Activated naive CD8-positive, alpha-beta T cell (primary cell): ENCODE results near the gene MTHFD1L.
"Not testable (repeated sequence)": the region's sequence is repeated elsewhere in the genome, so short reads cannot be mapped to it uniquely, and the experiment has no call there.

Source experiments
- H3K27ac Mint-ChIP-seq: one replicate; pipeline ENCODE4 v1.8.0; 2021; ENCODE audit warnings: mixed read lengths
- H3K27me3 Mint-ChIP-seq: one replicate; pipeline ENCODE4 v1.8.0; 2021; ENCODE audit warnings: mixed read lengths
- H3K36me3 Mint-ChIP-seq: one replicate; pipeline ENCODE4 v1.8.0; 2021; ENCODE audit warnings: mixed read lengths
- H3K4me1 Mint-ChIP-seq: one replicate; pipeline ENCODE4 v1.8.0; 2021; ENCODE audit warnings: low read depth, mixed read lengths
- H3K4me3 Mint-ChIP-seq: one replicate; pipeline ENCODE4 v1.8.0; 2021; ENCODE audit warnings: mild to moderate bottlenecking, mixed read lengths
- H3K9me3 Mint-ChIP-seq: one replicate; pipeline ENCODE4 v1.8.0; 2021; ENCODE audit warnings: low read depth, mixed read lengths

MTHFD1L gene

DNA sequence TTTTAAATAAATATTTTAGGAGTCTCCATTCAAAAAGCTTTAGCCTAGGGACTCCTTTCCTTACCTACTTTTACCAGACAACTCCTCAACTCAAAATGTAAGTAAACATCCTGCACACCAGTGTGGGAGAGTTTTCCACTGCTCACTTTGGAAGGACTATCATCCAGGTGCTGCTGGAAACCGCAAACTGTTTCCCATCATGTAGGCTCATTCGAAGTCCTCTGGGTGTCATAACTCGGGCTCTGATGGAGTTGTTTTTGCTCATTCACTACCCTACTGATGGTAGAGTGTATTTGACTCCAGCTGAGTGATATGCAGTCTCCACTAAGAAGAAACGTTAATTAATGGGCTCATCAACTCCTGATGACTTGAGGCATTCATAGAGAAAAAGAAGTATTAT is 237.8 kb downstream of the MTHFD1L start:
- Mint-ChIP-seq H3K36me3 (peaks cover 9% of the 10 kb centered on the region), H3K4me3 (no peak overlapping the region), H3K9me3 (no peaks in the 10 kb centered on the region), H3K27me3 (no peaks in the 10 kb centered on the region), H3K27ac (no peak overlapping the region), H3K4me1 (no peaks in the 10 kb centered on the region)

DNA sequence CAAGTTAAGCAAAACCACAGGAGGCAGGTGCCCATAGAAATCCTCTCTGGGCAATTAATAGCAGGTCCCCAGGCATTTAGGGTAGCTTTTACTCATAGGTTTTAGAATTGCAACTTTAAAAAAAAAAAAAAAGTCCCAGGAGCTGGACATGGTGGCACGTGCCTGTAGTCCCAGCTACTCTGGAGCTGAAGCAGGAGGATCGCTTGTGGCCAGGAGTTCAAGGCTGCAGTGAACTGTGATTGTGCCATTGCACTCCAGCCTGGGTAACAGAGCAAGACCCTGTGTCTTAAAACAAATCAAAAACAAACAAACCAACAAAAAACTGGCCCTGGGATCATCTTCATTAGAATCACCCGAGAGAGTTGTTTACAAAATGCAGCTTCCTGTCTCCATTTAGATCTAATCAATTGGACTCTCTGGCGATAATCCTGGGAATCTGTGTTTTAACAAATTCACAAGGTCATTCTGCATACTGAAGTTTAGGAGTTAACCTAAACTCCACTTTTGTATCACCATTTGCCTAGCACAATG is 242.5 kb downstream of the MTHFD1L start:
- Mint-ChIP-seq H3K4me3 (no peak overlapping the region), H3K36me3 (no peaks in the 10 kb centered on the region), H3K4me1 (no peaks in the 10 kb centered on the region), H3K27me3 (peaks cover 4% of the 10 kb centered on the region), H3K9me3 (no peaks in the 10 kb centered on the region), H3K27ac (no peak overlapping the region)

DNA sequence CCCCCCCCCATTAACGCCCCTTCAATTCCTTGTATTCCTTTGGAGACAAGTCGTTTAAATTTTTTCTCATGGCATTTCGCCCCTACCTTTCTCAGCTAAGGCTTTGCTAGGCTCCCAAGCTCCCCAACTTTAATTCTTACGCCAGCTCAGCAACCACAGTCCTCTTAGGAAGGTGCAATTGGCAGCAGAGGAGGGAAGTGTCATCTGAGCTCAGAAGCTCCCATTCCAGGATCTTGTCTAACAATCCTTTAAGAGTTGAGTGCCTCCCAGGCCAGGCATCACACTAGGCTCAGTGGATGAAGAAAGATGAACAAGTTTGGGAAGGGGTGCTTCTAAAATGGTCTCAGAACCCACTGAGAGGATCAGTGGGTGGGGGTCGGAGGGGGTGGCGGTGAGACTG is 243.0 kb downstream of the MTHFD1L start:
- Mint-ChIP-seq H3K36me3 (no peaks in the 10 kb centered on the region), H3K4me1 (no peaks in the 10 kb centered on the region), H3K27me3 (peaks cover 4% of the 10 kb centered on the region), H3K4me3 (no peak overlapping the region), H3K27ac (no peak overlapping the region), H3K9me3 (no peaks in the 10 kb centered on the region)

DNA sequence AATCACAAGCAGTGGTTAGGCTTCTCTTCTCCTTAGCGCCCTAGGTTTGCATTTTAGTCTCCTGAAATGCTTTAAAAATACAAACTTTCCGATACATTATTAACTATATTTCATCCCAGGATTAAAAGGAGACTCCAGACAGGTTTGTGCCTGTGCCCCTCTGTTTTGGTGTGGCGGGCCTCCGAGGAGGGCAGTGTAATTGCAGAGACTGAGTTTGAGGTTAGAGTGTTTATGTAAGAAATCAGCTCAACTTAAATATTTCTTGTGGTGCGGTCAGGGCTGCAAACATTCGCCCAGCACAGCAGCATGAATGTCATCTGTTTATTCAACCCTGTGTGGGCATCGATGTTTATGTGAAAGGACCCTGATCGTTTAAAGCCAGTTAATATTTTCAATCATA is 243.9 kb downstream of the MTHFD1L start:
- Mint-ChIP-seq H3K4me1 (no peaks in the 10 kb centered on the region), H3K9me3 (no peaks in the 10 kb centered on the region), H3K27ac (no peak overlapping the region), H3K4me3 (no peak overlapping the region), H3K27me3 (peaks cover 4% of the 10 kb centered on the region), H3K36me3 (no peaks in the 10 kb centered on the region)

DNA sequence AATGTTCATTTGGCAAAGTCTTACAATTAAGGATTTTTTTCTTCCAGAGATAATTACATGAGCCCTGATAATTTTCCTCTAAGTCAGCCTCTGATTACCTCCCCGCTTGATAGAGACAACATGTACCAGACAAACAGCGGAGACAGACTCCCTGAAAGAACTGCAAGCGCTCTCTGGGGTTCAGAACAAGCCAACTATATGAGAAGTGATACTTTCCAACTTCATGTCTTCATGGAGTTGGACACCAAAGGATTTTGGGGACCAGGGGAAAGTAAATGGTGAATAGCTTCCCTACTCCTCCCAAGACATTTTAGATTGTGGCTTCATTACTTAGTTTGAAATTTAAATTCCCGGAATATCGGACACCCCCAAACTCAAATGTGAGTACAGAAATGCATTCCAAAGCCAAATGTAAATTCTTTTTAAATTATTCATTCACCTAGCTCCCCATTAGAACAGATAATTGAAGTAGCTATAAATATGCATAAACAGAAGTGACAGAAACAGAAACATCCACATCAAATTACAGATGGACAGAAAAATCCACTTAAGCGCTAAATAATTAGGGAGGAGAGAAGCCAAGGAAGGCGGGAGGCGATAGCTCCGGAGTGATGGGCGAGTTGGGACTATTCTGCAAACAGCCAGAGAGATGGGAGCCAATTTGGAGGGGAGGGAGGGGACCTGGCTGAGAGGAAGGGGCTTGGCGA is 244.5 kb downstream of the MTHFD1L start:
- Mint-ChIP-seq H3K4me3 (no peak overlapping the region), H3K27me3 (peaks cover 4% of the 10 kb centered on the region), H3K9me3 (no peaks in the 10 kb centered on the region), H3K36me3 (no peaks in the 10 kb centered on the region), H3K27ac (no peak overlapping the region), H3K4me1 (no peaks in the 10 kb centered on the region)

DNA sequence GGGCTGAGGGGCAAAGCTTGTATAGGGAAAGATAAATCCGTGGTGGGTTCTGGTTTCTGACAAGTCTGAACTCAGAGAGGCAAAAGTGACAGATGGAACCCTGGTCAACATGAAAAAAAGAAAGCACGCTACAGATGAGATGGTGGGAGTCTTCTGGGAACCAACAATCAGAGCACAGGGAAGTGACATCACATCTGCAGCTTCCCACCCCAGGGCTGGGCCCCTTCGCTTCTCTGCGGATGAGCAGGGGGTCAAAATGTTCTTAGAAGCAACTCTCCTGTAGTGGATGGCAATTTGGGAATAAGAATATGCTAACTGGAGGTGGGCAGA is 245.0 kb downstream of the MTHFD1L start:
- H3K36me3 Mint-ChIP-seq, result no peaks in the 10 kb centered on the region
- no peak overlapping the region for H3K4me3 Mint-ChIP-seq
- H3K4me1 Mint-ChIP-seq, result no peaks in the 10 kb centered on the region
- peaks cover 4% of the 10 kb centered on the region for H3K27me3 Mint-ChIP-seq
- no peaks in the 10 kb centered on the region for H3K9me3 Mint-ChIP-seq
- no peak overlapping the region for H3K27ac Mint-ChIP-seq

DNA sequence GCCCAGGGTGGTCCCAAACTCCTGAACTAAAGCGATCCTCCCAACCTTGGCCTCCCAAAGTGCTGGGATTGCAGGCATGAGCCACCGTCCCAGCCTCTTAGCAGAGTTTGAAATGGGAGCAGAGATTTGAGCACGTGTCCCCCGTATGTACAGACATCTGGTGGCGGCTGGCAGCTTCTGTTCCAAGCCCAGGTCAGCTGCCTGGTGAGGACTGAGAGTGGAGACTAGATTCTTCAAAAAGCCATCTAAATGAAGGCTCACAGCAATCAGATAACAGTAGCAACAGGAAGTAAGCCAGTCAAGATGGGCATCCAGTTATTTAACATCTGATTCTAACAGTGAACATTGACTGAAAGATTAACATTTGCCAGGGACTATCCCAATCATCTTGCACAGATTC is 246.2 kb downstream of the MTHFD1L start:
- Mint-ChIP-seq H3K9me3 (no peaks in the 10 kb centered on the region), H3K27me3 (peaks cover 5% of the 10 kb centered on the region), H3K4me1 (no peaks in the 10 kb centered on the region), H3K4me3 (no peak overlapping the region), H3K27ac (no peak overlapping the region), H3K36me3 (no peaks in the 10 kb centered on the region)

DNA sequence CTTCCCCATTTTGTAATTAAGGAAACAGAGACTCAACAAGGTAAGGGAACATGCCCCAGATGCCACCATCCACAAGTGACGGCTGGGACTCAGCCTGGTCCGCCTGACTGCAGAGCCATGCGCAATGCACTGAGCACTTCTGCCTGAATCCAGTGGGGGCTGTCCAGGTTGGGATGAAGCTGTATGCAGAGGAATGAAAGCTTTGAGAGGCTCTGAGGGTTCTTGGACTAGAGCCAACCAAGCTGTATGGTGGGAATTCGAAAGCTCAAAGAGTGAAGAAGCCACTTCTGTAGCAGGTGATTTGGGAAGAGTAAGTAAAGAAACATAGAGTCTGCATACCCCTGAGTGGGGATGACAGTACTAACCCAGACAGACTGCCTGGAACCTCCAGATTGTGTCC is 246.6 kb downstream of the MTHFD1L start:
- Mint-ChIP-seq H3K4me1 (no peaks in the 10 kb centered on the region), H3K27me3 (peaks cover 5% of the 10 kb centered on the region), H3K36me3 (no peaks in the 10 kb centered on the region), H3K27ac (no peak overlapping the region), H3K9me3 (no peaks in the 10 kb centered on the region), H3K4me3 (no peak overlapping the region)

DNA sequence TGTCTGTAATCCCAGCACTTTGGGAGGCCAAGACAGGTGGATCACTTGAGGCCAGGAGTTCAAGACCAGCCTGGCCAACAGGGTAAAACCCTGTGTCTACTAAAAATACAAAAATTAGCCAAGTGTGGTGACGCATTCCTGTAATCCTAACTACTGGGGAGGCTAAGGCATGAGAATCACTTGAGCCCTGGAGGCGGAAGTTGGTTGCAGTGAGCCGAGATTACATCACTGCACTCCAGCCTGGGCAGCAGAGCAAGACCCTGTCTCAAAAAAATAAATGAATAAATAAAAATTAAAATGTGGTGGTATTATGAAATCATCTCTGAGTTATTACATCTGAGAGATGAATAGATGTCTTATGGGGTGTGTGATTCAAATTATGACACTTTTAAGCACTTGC is 247.4 kb downstream of the MTHFD1L start:
- not testable (repeated sequence) for H3K4me3 Mint-ChIP-seq, H3K27me3 Mint-ChIP-seq, H3K4me1 Mint-ChIP-seq, H3K36me3 Mint-ChIP-seq, H3K9me3 Mint-ChIP-seq, H3K27ac Mint-ChIP-seq

DNA sequence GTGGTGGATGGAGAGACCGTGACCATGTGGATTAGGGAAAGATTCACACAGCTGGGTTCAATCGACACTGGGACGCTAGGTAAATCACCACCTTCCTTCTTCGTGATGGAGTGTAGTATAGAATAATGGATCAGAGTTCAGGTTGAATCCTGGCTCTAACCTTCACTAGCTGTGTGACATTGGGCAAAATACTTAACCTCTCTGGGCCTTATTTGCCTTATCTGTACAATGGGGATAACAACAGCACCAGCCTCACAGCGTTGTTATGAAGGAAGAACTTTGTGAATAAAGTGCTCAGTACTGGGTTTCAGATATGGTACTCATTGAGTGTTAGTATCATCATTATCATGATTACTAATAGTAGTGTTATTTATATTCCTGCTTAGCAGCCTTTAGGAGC is 248.1 kb downstream of the MTHFD1L start:
- Mint-ChIP-seq H3K27me3 (peaks cover 5% of the 10 kb centered on the region), H3K27ac (no peak overlapping the region), H3K36me3 (no peaks in the 10 kb centered on the region), H3K9me3 (no peaks in the 10 kb centered on the region), H3K4me3 (no peak overlapping the region), H3K4me1 (no peaks in the 10 kb centered on the region)

DNA sequence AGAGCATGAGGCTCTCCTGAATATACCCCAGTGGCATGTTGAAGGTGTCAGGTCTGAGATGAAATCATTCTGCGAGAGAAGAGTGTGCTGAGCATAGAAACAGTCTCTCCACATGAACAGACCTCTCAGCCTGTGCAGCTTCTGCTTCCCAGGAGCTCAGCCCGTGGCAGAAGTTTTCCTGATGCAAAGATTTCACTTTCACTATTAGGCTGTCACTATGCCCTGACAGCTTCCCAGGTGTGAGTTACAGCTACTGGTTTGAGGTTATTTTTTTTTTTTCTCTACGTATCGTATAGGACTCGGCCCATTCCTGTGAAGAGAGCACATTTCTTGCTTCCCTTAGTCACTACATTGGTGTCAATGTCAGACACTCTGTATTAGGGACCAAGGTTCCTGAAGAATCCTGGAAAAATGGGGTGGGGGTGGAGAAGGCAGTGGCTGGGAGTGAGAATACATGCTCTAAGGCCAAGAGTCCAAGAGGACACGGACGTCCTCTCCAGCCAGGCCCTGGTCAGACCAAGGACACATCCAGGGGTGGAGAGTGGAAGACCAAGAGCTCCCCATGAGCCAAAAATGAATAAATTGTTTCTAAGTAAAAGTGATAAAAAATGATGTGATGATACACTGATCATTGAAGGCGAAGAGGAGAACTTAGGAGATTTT is 253.1 kb downstream of the MTHFD1L start:
- H3K27ac Mint-ChIP-seq, result no peak overlapping the region
- H3K4me1 Mint-ChIP-seq, result no peaks in the 10 kb centered on the region
- no peaks in the 10 kb centered on the region for H3K36me3 Mint-ChIP-seq
- H3K4me3 Mint-ChIP-seq, result no peak overlapping the region
- peaks cover 1% of the 10 kb centered on the region for H3K27me3 Mint-ChIP-seq
- no peaks in the 10 kb centered on the region for H3K9me3 Mint-ChIP-seq

DNA sequence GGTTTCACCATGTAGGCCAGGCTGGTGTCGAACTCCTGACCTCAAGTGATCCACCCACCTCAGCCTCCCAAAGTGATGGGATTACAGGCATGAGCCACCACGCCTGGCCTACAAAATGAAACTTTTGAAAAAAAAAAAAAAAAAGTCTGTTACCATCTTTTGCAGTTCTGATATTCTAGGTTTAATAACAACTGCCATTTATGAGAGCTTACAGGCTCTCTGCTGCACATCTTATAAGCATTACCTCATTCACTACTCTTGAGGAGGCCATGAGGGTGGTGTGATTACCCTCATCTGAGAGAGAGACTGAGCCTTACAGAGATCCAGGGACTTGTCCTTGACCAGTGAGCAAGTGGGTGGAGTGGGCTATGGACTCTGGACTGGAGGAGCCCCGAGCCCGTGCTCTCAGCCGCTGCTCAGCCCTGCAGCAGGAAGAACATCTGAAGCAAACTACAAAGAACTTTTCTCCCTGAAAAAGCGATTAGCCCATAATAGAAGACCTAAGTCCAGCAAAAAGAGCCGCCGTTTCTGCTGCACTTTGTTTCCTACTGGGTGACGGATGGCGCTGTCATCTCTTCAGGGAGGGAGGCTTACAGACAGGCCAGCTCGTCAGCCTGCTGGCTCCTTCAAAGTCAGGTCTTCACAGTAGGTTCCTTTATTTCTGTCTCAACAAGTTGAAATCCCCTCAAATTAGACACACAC is 254.5 kb downstream of the MTHFD1L start:
- no peaks in the 10 kb centered on the region for H3K36me3 Mint-ChIP-seq
- H3K4me3 Mint-ChIP-seq, result no peak overlapping the region

DNA sequence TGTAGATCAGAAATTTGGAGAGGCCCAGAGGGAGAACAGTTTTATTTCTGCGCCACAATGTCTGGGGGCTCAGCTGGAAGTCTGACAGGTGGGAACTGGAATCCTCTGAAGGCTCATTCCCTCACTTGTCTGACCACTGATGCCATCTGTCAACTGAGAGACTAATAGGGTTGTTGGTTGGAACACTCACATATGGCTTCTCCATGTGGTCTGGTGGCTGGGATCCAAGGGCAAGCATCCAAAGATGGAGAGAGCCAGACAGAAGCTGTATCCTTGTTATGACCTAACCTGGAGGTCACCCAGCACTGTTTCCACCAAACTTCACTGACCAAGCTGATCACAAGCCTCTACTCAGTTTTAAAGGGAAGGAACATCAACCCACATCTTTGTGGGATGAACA is 256.4 kb downstream of the MTHFD1L start:
- no peak overlapping the region for H3K4me3 Mint-ChIP-seq
- H3K27me3 Mint-ChIP-seq, result no peaks in the 10 kb centered on the region
- H3K27ac Mint-ChIP-seq, result no peak overlapping the region
- no peaks in the 10 kb centered on the region for H3K4me1 Mint-ChIP-seq
- H3K36me3 Mint-ChIP-seq, result no peaks in the 10 kb centered on the region
- H3K9me3 Mint-ChIP-seq, result no peaks in the 10 kb centered on the region

More for the DNA sequence above, 254.5 kb downstream of the MTHFD1L start:
- H3K9me3 Mint-ChIP-seq, result no peaks in the 10 kb centered on the region
- no peak overlapping the region for H3K27ac Mint-ChIP-seq
- H3K4me1 Mint-ChIP-seq, result no peaks in the 10 kb centered on the region
- peaks cover 1% of the 10 kb centered on the region for H3K27me3 Mint-ChIP-seq

DNA sequence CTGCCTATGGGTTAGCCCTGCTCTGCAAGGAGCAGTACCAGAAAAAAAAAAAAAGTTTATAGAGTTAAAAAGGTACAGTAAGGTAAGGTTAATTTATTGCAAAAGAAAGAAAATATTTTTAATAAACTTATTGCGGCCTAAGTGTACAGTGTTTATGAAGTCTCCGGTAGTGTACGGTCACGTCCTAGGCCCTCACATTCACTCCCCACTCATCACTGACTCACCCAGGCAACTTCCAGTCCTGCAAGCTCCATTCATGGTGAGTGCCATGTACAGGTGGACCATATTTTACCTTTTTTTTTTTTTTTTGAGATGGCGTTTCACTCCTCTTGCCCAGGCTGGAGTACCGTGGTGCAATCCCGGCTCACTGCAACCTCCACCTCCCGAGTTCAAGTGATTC is 258.1 kb downstream of the MTHFD1L start:
- H3K4me1 Mint-ChIP-seq, H3K36me3 Mint-ChIP-seq: not testable (repeated sequence)

DNA sequence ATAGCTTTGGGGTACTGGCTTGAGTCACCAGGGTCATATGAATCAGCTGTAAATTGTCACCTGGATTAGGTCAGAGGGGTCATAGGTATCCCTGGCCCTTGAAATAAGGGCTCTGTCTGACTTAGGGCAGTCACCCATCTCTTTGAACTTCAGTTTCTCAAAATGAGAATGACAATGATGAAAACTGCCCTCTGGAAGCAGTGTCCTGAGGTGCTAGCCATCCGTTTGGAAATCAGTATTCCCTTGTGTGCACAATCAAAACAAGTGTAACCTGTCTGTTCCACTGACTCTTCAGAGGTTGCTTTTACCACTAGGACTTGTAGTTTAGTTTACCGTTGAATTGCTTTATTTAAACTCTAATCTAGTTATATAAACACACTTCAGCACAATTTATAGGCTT is 259.7 kb downstream of the MTHFD1L start:
- H3K4me1 Mint-ChIP-seq, H3K9me3 Mint-ChIP-seq, H3K36me3 Mint-ChIP-seq, H3K4me3 Mint-ChIP-seq, H3K27ac Mint-ChIP-seq, H3K27me3 Mint-ChIP-seq: not testable (repeated sequence)

More for the DNA sequence above, 258.1 kb downstream of the MTHFD1L start:
- H3K27ac Mint-ChIP-seq, H3K4me3 Mint-ChIP-seq, H3K27me3 Mint-ChIP-seq, H3K9me3 Mint-ChIP-seq: not testable (repeated sequence)
